LNCAP (cell line): ENCODE data around the gene DPEP3.

Source experiments
- TF ChIP-seq, protein P1 (sequence below): fragments of 450-650 bp; IDR thresholded peaks from 2 replicates; pipeline ENCODE4 v1.5.1; 2017; ENCODE audit warnings: mild to moderate bottlenecking

Gene DPEP3

DNA sequence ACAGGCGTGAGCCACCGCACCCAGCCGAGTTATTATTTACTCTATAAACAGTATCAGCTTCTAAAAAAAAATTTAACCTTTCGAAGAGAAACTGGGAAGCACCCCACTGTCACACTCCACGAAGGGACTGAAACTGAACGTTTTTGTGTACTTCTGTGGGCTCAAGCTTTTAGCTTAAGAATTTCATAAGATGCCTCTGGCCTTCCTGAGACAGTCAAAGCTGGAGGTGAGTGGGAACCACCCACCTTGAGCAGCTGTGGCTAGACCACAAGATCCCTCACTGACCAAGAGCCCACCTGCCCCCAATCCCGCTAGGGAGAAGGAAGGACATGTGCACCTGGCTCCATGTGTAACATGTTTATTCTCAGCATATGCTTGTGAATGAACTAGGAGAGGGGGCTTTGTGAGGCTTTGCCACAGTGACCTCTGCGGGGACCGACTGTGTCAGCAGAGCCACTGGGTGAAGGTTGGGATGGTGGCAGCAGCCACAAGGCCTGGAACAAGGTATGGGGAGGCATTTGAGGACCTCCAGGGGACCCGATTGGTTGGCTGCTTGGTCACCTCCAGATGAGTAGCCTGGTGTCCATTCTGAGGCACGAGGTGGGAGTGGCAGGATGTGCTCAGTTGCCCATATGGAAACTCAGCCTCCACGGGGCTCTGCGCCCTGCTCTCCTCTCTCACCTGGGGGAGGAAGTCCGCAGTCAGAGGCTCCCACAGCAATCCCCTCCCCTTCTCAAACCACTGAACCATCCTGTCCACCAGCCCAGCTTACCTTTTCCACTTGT lies 4.8 kb downstream of the DPEP3 start:
- TF ChIP-seq, protein P1, sequence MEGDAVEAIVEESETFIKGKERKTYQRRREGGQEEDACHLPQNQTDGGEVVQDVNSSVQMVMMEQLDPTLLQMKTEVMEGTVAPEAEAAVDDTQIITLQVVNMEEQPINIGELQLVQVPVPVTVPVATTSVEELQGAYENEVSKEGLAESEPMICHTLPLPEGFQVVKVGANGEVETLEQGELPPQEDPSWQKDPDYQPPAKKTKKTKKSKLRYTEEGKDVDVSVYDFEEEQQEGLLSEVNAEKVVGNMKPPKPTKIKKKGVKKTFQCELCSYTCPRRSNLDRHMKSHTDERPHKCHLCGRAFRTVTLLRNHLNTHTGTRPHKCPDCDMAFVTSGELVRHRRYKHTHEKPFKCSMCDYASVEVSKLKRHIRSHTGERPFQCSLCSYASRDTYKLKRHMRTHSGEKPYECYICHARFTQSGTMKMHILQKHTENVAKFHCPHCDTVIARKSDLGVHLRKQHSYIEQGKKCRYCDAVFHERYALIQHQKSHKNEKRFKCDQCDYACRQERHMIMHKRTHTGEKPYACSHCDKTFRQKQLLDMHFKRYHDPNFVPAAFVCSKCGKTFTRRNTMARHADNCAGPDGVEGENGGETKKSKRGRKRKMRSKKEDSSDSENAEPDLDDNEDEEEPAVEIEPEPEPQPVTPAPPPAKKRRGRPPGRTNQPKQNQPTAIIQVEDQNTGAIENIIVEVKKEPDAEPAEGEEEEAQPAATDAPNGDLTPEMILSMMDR = no peak

DNA sequence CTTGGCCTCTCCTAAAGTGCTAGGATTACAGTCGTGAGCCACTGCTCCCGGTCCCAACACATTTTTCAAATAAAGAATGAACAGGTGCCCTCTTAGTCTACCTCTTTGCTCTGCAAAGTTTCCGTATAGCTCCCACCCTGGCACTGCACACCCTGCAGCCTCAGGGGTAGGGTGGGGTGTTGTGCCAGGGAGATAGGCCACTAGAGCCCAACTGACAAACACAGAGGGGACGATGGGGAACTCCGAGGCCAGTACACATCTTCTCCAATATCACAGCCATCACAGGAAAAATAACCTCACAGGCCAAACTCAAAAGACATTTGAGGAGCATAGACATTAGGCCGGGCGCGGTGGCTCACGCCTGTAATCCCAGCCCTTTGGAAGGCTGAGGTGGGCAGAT lies 9.2 kb downstream of the DPEP3 start:
- TF ChIP-seq, protein P1 = no peak

DNA sequence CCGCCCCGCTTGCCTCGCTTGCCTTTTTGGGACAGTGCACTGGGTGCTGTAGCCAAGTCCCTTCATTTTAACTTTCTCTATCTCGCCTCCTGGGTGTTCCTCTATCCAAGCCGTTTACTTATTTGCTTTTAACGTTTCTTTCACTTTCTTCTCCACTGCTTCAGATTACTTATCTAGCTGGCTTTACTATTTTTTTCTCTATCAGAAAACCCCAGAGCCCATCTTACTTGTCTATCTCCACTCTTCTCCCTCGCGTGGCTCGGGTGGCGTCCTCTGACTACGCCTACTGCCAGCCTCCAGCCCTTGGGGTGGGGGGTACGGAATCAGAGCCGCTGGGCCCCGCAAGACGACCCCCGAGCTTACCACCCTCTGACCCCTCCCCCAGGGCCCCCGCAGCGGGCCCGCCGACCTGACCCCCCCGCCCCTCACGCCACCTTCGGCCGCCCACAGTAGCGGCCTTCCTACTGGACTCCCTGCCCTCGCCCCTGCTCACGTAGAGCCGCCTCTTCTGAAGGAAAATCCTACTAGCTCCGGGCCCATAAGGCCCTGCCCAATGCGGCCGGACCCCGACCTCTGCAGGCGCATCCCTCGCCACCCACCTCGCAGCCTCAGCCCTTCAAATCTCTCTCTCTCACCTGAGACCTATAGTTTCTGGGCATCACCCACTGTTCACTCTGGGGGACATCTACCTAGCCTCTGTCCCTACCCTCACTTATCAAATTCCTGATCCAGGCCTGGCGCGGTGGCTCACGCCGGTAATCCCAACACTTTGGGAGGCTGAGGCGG lies 10.9 kb downstream of the DPEP3 start:
- TF ChIP-seq, protein P1 = no peak

DNA sequence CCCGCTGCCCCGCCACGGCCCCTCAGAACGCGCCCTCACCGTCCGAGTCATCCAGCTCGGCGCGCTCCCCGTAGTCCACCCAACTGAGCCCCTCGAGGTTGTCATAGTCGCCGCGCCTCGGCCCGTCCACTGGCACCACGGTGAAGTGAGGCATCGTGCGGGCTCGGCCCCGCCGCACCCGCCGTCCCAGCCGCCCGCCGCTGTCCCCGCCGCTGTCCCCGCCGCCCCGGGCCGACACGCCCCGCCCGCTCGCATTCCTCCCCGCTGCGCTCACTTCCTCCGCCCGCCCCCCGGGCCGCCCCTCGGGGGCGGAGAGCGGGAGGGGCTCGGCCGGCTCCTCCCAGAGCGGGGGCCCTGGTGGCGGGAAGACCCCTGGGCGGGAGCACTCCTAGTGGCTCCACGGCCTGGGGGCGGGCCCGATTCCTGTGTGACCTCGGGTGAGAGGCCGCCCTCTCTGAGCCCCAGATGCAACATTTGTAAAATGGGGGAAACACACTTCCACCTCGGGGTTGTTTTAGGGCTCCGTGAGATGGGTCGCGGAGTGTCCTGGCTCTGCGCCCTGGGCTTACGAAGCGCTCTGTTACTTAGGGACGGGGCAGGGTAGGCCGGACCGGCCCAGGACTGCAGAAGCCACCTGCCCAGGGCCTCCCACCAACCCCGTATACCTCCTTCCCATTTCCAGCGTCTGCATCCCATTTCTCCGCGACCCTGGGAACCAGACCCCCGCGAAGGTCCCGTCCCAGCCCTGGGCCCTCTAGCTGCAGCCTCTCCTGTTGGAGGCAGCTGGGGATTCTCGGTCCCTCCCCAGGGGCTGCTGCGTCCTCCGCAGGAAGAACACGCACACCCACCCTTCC lies 11.7 kb downstream of the DPEP3 start, which contains the start of gene SLC12A4:
TSS of gene SLC12A4 (minus strand) at position 238 of the 854 bp plus-strand sequence. CDS start at position 154, 84 bp downstream.
- TF ChIP-seq, protein P1 = no peak

DNA sequence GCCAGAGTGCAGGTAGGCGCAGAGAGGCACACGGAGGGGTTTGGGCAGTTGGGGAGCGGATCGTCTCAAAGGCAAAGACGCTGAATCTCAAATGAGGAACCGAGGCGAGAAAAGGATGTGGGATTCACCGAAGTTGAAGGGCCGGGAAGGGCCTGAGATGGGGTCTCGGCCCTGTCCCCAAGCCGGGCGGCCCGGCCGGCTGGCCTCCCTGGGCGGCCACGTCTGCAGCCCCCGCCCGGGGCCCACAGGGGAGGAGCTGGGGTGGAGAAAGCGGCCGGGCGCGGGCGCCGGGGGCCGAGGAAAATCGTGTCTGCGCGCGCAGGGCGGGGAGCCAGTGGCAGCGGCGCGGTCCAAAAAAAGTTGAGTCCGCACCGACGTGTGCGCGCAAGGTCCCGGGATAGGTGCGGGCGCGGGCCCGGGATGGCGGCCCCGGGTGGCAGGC lies 12.3 kb downstream of the DPEP3 start:
- TF ChIP-seq, protein P1 = no peak

DNA sequence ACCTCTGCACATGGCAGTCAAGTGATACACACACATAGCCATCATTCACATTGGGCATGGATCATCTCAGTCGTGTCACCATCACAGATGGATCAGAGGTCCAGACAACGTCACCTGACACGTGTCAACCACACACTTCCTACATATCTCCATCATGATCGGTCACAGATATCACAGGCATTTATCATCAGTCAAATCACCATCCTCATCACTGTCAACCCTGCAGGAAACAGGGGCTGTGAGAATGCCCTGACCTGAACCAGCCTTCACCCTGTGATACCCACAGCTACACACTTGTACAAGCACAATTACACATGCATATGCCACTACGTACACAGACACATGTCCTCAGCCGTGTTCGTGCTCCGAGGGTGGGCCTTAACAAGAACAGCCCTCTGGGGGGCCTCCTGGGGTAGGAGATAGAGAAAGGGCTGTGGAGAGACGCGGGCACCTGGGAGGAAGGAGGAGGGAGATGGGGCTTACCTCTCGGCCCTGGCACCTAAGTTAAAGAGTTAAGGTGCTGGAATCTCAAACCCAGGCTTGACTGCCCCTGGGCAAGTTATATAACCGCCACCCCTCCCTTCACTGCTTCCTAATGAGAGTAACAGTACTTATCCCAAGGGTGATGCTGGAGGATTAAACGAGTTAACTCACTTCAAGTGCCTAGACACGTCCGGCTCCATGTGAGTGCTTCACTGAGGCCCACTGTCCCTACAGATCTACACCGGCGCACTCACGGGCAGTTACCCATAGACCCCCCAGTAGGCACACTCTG lies 12.9 kb downstream of the DPEP3 start:
- TF ChIP-seq, protein P1 = no peak
